HG03280 (cell line): ENCODE results near the gene SBNO2.

Experiments
- ATAC-seq: cut with Tn5 transposase; IDR thresholded peaks from one replicate; pipeline ENCODE4 v1.9.1; 2021; ENCODE audit warnings: mild to moderate bottlenecking, moderate library complexity; ENCODE audit not compliant: unreplicated experiment

SBNO2 gene

DNA sequence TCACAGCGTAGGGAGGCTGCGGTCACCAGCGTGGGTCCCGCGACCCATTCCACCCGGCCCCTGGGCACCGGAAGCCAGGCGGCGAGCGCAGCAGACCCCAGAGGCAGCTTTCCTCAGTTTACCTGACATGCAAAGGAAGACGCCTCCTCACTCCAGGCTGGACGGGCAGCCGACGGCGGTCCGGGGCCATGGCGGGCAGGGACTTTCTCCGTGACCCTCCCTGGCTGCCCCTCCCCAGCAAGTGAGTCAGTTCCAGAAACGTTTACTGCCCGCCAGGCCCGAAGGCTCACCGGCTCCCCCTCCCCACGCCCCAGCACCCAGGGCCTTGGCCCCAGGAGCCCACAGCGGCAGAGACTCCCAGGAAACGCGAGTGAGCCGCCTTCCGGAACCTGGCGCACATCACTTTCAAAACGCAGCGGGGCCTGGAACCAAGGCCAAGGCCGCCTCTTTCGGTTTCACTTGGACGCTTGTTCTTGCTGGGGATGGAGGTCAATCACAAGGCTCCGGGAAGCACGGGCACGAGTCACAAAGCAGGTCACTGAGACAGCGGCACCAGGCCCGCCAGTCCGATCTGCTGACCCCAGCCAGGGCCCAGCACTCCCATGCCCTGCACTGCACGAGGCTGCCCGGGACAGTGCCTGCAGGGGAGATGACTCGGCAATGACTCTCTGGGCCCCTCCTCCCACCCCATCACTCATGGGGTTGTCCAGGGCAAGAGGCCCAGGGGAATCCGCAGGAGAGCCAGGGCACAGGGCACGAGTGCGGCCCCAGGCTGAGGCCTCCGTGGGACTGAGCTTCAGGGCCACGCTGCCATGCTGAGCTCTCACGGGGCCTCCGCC lies 5.3 kb downstream of the SBNO2 start:
- no peak for ATAC-seq

DNA sequence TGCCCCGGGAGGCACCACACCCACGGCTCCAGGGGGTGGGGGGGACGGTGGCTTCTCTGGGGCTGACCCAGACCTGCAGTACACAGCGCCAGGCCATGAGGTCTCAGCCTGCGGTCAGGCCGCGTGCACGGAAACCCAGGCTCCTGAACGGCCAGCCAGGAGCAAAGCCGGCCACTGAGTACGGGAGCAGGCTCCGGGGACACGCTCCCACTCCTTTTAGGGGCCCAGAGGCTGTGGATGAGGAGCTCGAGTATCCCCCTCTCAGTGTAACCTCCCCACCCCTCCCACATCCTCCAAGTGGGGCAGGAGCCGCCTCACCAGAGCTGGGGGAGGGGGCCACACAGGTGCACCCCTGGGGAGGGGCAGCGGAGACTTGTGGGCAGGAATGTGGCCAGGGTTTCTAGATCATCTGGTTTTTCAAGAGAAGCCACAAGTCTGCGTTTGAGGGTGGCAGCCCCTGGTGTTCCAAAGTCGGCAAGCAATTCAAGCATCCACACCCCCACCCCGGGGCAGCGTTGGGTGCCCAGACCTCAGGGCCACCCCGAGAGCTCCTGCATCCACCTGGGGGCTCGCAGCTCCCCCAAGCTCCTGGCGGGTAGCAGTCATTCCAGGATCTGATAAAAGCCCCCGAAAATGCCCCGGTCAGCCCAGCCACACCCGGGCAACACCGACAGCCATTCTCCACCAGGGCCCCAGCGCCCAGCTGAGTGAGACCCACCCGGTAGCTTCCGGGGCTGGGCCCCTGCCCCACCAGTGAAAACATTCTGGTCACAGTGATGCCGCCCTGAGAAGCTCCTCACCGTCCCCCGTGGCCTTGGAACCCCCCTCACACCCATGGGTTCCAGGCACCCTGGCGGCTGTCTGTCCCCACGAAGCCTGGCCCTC lies 6.1 kb downstream of the SBNO2 start:
- no peak for ATAC-seq

DNA sequence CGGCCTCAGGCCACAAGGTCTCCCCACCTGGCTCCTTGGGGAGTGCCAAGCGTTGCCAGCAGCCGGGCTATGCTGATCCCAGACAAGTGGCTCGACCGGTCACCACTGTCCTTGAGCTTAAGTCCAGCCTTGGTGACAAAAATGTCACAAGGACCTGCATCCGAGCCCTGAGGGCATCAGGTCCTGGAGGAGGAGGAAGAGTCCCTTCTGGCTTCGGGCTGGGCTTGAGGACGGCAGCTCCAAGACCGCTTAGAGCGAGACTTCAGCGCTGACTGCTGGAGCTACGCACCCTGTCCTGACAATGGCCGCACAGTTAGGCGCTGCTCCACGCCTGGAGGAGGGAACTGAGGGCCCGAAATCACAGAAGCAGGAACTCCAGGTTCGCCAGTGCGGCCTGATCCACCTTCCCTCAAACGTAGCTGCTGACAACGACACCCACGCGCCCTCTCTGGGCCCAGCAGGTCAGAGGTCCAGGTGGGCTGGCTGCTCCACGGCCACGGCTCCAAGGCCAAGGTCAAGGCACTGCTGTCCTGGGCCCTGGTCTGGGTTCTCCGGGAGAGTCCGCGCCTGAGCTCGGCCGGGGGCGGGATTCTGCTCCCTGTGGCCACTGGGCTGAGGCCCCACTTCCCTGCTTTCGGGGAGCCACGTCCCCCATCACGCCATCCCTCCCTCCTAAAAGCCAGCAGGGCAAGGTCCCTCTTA lies 7.0 kb downstream of the SBNO2 start:
- no peak for ATAC-seq

DNA sequence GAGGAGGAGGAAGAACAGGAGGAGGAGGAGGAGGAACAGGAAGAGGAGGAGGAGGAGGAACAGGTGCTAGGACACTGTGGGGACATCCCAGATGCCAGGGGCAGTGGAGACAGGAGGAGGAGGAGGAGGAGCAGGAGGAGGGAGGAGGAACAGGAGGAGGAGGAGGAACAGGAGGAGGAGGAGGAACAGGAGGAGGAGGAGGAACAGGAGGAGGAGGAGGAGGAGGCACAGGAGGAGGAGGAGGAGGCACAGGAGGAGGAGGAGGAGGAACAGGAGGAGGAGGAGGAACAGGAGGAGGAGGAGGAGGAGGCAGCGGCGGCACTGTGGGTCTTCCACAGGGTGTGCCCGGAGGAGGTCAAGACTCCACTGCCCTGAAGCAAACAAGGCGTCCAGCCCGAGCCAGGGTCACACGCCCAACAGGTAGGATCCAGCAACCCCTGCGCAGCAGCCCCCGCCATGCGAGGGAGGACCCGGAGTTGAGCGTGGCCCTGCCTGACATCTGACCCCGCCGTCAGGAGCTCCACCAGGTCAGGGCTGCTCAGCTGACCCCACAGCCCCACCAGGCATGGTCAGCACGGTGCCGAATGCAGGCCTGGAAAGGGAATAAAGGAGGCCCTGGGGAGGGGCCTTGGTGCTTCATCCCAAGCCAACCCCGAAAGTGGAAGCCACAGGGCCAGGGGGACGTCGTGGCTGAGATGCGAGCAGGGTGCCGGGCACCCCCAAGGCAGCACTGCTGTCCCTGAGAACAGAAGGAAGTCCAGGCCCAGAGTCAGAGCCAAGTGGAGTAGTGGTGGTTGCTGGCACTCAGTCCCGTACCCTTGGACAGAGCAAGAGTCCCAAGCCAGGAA lies 9.2 kb downstream of the SBNO2 start:
- ATAC-seq, result no peak

DNA sequence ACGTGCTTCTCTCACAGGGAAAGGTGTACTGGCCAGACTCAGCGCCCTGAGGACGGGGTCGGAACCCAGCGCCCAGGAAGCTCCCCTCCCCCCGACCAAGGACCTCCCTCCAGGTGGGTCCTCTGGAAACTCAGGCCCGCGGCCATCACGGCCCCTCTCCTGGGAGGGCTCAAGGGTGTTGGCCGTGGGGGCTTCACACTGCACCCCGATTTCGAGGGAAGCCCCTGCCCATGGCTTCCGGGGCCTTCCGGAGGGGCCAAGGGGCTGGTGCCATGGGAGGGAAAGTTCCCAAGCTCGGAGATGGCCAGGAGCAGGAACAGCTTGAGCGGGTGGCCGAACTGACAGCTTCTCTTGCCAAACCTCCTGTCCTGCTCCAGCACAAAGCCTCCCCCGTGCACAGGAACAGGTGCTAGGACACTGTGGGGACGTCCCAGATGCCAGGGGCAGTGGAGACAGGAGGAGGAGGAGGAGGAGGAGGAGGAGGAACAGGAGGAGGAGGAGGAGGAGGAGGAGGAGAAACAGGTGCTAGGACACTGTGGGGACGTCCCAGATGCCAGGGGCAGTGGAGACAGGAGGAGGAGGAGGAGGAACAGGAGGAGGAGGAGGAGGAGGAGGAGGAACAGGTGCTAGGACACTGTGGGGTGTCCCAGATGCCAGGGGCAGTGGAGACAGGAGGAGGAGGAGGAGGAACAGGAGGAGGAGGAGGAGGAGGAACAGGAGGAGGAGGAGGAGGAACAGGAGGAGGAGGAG lies 10.0 kb downstream of the SBNO2 start:
- ATAC-seq, result no peak

DNA sequence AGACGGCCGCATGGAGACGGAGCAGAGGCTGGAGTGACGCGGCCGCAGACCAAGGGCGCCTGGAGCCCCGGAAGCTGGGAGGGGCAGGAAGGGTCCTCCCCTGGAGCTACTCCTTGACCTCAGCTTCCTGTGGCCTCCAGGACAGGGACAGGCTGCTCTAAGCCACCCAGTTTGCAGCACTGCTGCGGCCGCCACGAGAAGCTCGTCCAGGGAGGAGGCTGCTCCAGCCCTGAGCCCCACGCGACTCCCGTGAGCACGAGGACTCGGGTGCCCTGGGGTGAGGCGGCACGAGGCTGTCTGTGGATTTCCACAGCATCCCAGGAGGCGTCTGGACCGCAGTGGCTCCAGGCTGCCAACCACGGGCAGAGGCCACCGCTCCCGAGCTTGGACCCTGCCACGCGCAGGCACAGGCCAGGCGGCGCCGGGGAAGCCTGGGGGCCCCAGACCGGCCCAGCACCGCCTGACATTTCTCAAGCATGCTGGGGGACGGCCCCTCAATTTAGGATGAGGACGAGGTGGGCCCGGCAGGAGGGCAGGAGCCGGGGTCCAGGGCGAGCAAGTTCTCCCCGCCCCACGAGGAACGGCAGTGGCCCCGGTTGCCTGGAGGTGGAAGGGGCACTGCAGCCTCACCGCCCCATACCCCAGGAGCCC lies 10.7 kb downstream of the SBNO2 start:
- no peak for ATAC-seq

DNA sequence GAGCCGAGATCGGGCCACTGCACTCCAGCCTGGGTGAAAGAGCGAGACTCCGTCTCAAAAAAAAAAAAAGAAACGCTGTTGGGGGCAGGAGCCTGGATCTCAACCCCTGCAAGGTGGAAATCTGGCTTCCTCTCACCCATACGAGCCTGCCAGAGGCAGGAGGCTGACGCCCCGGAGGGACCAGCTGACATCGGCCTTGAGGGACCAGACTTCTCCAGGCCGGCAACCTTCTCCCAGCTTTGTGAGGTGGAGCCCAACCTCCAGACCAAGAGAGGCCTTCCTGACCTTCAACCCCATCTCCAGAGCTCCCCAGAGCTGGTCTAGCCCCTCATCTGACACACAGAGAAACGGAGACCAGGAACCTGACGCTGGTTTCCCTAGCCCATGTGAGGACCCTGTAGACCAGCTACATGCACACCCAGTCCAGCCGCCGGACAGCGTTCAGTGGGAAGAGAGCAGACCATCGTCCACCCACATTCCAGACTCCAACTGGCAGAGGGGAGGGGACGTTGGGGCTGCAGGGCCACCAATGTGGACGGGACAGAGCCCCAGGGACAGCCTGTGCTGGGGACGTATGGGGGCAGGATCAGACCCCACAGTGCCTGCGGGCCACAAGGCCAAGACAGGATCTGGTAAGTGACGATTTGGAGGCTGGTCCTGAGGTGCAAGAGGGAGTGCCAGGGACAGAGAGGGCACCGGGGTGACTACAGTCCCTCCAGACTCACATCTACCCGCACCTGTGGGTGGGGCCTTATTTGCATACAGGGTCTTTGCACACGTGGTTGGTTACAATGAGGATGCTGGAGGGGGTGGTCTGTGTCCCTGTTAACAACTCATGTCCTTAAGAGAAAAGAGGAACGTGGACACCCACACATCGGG lies 11.4 kb downstream of the SBNO2 start:
- no peak for ATAC-seq

DNA sequence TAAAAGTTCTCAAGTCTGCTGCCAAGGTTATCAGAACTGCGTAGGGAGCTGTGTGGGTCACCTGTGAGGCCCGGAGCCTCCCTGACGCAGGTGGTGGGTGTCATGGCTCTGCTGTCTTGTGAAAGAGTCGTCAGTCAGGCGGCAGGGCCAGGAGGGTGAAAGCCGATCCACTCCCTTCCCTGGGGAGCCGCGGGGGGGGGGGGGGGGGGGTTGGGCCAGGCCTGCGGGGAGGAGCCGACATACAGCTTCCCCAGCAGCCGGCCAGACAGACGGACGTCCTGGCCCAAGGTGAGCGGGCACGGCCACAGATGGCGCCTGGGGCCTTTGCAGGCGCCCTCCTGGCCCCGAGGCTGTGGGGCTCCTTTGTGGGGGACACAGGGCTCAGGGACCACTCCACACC lies 12.4 kb downstream of the SBNO2 start:
- ATAC-seq, result no peak

DNA sequence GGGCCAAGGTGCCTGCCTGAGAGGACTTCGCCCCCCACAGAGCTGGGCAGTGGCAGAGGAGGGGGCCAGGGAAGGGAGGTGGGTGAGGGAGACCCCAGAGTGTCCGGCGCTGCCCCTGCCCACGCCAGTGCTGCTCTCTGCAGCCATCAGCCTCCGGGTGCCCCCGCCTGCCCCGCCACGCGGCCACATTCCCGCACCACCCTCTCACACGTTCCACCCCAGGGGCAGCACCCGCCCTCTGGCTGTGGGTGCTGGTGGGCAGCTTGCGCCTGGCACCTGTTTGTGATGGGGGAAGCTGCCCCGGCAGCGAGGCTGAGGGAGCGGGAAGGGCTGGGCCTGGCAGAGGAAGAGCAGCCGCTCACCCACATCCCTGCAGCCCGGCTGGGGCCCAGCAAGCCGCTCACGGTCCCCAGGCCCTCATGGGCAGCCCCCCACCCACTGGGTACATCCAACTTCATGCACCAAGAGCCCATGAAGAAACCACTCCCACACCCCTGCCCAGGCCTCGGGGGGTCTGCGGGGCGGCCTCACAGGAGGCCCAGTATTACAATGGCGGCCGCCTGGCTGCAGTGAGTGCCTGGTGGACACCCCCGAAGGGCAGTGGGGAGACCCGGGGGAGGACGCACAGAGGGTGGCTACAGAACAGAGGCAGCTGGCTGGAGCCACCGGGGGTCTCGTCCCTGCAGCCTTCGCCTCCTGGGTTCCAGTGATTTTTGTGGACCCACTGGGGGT lies 14.0 kb downstream of the SBNO2 start:
- no peak for ATAC-seq

DNA sequence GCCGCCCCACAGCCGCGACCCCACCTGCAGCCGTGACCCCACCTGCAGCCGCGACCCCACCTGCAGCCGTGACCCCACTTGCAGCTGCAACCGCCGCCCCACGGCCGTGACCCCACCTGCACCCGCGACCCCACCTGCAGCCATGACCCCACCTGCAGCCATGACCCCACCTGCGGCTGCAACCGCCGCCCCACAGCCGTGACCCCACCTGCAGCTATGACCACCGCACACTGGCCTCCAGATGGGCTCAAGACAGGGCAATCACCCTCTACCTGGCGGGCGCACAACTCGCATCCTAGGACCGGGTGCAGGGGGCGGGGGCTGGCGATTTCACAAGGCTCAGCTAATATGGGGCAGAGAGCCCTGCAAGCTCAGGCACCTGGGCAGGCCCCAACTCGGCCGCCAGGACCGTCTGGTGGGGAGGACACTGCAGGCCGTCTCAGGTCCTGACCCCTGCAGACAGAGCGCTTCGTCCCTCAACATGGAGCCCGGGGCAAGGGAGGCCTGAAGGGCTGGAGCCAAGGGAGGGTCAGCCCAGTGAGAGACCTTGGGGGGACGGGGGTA lies 15.1 kb downstream of the SBNO2 start:
- no peak for ATAC-seq

DNA sequence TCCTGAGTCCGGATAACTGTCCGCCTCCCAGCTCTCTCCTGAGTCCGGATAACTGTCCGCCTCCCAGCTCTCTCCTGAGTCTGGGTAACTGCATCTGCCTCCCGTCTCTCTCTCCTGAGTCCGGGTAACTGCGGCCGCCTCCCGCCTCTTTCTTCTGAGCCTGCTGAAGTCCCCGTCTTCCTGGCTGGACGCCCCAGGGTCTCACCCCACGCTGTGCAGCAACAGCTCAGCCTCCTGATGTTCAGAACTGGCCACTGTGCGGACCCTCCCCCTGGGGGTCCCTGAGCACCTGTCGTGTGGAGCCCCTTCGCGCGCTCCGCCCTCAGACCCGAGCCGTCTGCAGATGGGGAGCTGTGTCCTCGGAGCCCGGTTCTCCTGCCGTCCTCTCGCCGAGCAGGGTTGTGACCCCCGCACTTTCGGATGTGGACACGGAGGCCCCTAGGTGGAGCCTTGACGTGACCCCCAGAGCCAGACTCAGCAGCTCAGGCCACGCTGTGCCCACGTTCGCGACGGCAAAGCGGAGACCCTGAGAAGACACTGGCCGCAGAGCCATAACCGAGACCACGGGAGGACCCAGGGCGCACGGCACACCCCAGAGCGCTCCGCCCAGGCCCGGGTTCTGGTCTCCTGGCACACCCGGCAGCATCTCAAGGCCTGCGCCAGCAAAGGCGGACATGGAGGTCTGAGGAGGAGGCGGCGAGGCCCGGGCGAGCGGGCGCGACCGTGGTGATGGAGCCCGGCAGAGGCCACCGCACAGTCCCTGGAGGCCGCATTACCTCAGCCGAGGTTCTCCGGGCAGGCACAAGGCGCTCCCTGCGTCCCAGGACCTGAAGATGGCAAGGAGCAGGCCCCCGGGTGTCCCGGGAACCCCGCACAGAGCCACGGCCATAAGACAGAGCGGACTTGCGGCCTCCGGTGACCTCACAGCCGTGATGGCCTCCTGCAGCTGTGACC lies 15.9 kb downstream of the SBNO2 start:
- no peak for ATAC-seq

DNA sequence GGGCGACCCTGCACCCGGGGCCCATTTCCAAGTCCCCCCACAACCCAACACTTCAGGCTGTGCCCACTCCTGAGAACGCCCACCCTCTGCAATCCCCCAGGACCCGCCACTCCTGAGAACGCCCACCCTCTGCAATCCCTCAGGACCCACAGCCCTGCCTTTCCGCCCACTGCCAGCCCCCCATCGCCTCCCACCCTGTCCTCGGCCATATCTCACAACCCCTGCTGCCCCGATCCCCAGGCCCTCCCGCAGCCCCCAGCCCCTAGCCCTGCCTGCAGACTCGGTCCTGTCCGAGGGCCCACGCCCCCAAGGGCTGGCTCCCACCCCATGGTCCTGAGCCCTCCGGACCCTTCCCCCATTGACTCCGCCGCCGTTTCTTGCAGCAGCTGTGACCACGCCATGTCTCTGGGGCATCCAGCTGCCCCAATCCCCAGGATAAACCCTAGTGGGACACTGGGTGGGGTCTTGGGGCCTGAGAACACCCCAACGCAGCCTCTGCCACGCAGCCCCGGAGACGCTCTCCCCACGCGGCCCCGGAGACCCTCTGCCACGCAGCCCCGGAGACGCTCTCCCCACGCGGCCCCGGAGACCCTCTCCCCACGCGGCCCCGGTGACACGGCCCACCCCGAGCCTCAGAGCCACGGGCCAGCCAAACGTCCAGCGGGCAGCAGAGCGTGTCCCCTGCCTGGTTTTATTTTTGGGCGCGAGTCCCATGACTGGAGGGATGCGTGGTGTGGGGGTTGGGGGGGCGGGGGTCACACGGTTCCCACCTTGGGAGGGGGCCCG lies 17.0 kb downstream of the SBNO2 start:
- no peak for ATAC-seq

DNA sequence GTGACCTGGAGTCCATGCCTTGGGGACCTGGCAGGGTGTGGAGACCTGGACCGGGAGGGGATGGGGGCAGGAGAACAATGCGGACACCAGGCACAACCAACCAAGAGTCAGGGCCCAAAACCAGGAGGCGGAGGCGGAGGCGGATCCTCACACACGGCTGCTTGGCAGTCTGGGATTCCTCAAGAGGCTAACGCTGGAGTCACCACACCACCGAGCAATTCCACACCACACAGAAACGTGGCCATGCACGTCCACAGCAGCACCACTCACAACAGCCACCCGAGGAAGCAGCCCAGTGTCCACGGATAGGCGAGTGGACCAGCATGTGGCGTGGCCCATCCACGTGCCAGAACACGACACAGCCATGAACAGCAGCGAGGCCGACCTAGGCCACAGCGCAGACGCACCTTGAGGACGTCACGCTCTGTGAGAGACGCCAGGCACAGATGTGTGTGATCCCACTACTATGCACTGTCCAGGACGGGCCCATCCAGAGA lies 17.7 kb downstream of the SBNO2 start:
- ATAC-seq, result no peak

DNA sequence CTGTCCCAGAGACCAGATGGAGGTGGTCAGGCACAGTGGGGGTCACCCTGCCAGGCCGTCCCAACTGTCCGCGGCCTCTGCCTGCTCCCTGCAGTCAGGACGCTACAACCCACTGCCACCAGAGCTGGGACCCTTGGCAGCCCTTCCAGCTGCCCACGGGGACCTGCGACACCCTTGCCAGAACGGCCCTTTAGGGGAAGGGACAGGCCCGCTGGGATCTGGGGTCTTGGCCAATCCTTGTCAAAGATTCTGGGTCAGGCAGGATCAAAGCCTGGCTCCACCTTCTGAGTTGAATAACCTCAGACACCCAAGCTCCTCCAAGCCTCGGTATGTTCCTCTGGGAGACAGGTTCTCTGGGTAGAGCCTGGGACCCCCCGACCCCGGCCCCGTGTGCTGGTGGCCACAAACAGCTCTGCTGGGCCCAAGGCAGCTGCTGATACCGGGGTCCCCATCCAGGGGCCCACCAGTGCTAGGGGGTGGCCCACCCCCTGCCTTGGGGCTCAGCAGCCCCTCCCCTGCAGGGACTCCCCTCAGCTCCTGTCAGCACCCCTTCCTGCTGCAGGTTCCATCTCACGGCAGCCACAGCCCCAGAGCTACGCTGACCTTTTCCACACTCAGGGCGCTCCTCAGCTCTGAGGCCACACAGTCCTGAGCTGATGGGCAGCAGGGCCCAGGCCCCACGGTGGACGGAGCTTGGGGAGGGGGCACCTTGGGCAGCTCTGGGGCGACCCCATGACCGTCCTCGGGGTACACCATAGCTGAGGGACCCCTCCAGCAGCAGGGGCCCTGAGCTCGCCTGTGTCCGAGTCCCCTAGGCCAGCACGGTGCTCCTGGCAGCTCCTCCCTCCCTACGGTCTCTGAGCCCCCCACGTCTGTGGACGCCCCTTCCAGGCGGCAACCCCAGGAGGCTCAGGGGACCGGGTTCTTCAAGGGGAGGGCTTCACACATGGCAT lies 18.4 kb downstream of the SBNO2 start:
- ATAC-seq, result no peak
